H1 (cell line): Measurements from ENCODE around the gene RNF125. TPM values are rescaled to one million over a fixed set of nuclear protein-coding genes. Genes with fewer than 3 reads are reported as not detected.

ENCODE experiments used
- CTCF ChIA-PET: fragments of 300-600 bp; sonication (Branson Sonifier 250); formaldehyde crosslinking; loops from one replicate; lab custom pipeline; 2021; ENCODE audit not compliant: partially characterized antibody; lab: Charles Lee
- POLR2A ChIA-PET: fragments of 300-600 bp; sonication (Branson Sonifier 250); formaldehyde crosslinking; loops from one replicate; lab custom pipeline; 2021; ENCODE audit warnings: inconsistent platforms; ENCODE audit not compliant: partially characterized antibody; lab: Charles Lee
- DNase-seq, 2 experiments: peaks; one replicate each; pipeline versions ENCODE4 v3.0.0 to v3.0.0-alpha.2; 2010 to 2022; ENCODE audit warnings: low spot score in 2 of 2, low read depth in 1 of 2, mixed read lengths in 1 of 2
- FAIRE-seq: peaks from 2 replicates; lab custom pipeline; 2011; peaks lifted over from hg19 to GRCh38; lab: Jason Lieb, UNC
- H2AFZ ChIP-seq: 2 replicates; pipeline ENCODE4 v1.8.1; 2012; ENCODE audit warnings: low read length, inconsistent platforms
- H2AK5ac ChIP-seq: 2 replicates; pipeline ENCODE4 v1.6.1; 2013; ENCODE audit warnings: low read depth, low read length
- H2BK120ac ChIP-seq: replicated peaks from 2 replicates; pipeline ENCODE3; 2013; ENCODE audit warnings: low read depth, low read length, inconsistent platforms
- H2BK12ac ChIP-seq: 2 replicates; pipeline ENCODE4 v1.6.1; 2013; ENCODE audit warnings: low read depth, low read length
- H2BK15ac ChIP-seq: 2 replicates; pipeline ENCODE4 v1.6.1; 2013; ENCODE audit warnings: low read length
- H2BK20ac ChIP-seq: 2 replicates; pipeline ENCODE4 v1.6.1; 2013; ENCODE audit warnings: low read length
- H2BK5ac ChIP-seq: 2 replicates; pipeline ENCODE4 v1.6.1; 2013; ENCODE audit warnings: low read depth, low read length
- H3K14ac ChIP-seq: 2 replicates; pipeline ENCODE4 v1.6.1; 2013; ENCODE audit warnings: inconsistent platforms; ENCODE audit not compliant: insufficient read length
- H3K18ac ChIP-seq: 2 replicates; pipeline ENCODE4 v1.6.1; 2013; ENCODE audit warnings: low read length; ENCODE audit errors: extremely low read depth
- H3K23ac ChIP-seq: 2 replicates; pipeline ENCODE4 v1.6.1; 2013; ENCODE audit warnings: inconsistent platforms; ENCODE audit not compliant: insufficient read length
- H3K23me2 ChIP-seq: 2 replicates; pipeline ENCODE4 v1.6.1; 2013; ENCODE audit warnings: low read depth, low read length
- H3K27ac ChIP-seq: 2 replicates; pipeline ENCODE4 v1.6.1; 2011; ENCODE audit warnings: low read depth, low read length, inconsistent platforms
- H3K27me3 ChIP-seq, 4 experiments: replicated peaks in 1 of 4; 1 replicate in 1 of 4; 2 replicates in 3 of 4; pipeline versions ENCODE4 v1.6.1 to v1.8.1; 2011 to 2013; ENCODE audit warnings: low read length in 3 of 4, mild to moderate bottlenecking in 3 of 4, inconsistent platforms in 2 of 4, mixed read lengths in 2 of 4, moderate library complexity in 1 of 4; ENCODE audit not compliant: control insufficient read depth in 3 of 4, insufficient read depth in 3 of 4; ENCODE audit errors: extremely low read depth in 1 of 4
- H3K36me3 ChIP-seq, 4 experiments: 2 replicates each; pipeline versions ENCODE4 v1.6.1 to v1.8.1; 2011 to 2013; ENCODE audit warnings: mild to moderate bottlenecking in 4 of 4, low read length in 3 of 4, moderate library complexity in 2 of 4, control low read depth in 1 of 4, inconsistent platforms in 1 of 4; ENCODE audit not compliant: insufficient read depth in 4 of 4, control insufficient read depth in 2 of 4
- H3K4ac ChIP-seq: replicated peaks from 2 replicates; pipeline ENCODE3; 2013; ENCODE audit warnings: low read length, low read depth, mixed read lengths, inconsistent platforms; ENCODE audit not compliant: insufficient read length
- H3K4me1 ChIP-seq, 4 experiments: replicated peaks in 1 of 4; 1 replicate in 1 of 4; 2 replicates in 3 of 4; pipeline versions ENCODE4 v1.6.1 to v1.8.1; 2011 to 2013; ENCODE audit warnings: low read length in 3 of 4, inconsistent platforms in 2 of 4, mixed read lengths in 1 of 4; ENCODE audit not compliant: insufficient read depth in 4 of 4, control insufficient read depth in 3 of 4
- H3K4me2 ChIP-seq, 2 experiments: 2 replicates each; pipeline versions ENCODE4 v1.6.1 to v1.8.1; 2011 to 2013; ENCODE audit warnings: low read depth in 2 of 2, low read length in 2 of 2, control low read depth in 1 of 2, inconsistent platforms in 1 of 2, mild to moderate bottlenecking in 1 of 2; ENCODE audit not compliant: insufficient read depth in 1 of 2
- H3K4me3 ChIP-seq, 4 experiments: fragments of 200-600, 300-600 bp in 1 of 4; sonication (generic), shearing (Covaris generic), sonication (Bioruptor Twin) in 1 of 4; 2 replicates each; pipeline versions ENCODE4 v1.5.1 to v1.8.1; 2011 to 2016; ENCODE audit warnings: low read length in 4 of 4, low read depth in 3 of 4, control low read depth in 2 of 4, inconsistent platforms in 2 of 4, mild to moderate bottlenecking in 2 of 4, mixed read lengths in 1 of 4, moderate library complexity in 1 of 4; ENCODE audit not compliant: insufficient read depth in 2 of 4; ENCODE audit errors: extremely low read depth in 1 of 4
- H3K56ac ChIP-seq: replicated peaks from 2 replicates; pipeline ENCODE3; 2013; ENCODE audit warnings: low read depth, mild to moderate bottlenecking, mixed read lengths, low read length, inconsistent platforms; ENCODE audit not compliant: insufficient read length
- H3K79me1 ChIP-seq: 2 replicates; pipeline ENCODE4 v1.6.1; 2013; ENCODE audit warnings: low read depth, low read length, control low read depth
- H3K79me2 ChIP-seq, 2 experiments: 2 replicates each; pipeline versions ENCODE4 v1.6.1 to v1.8.1; 2012 to 2013; ENCODE audit warnings: low read length in 2 of 2, mild to moderate bottlenecking in 2 of 2, inconsistent platforms in 1 of 2; ENCODE audit not compliant: insufficient read depth in 2 of 2, control insufficient read depth in 1 of 2
- H3K9ac ChIP-seq, 4 experiments: replicated peaks in 1 of 4; 1 replicate in 1 of 4; 2 replicates in 3 of 4; pipeline versions ENCODE4 v1.6.1 to v1.8.1; 2011 to 2013; ENCODE audit warnings: low read depth in 3 of 4, low read length in 3 of 4, control low read depth in 2 of 4, mild to moderate bottlenecking in 2 of 4, moderate library complexity in 2 of 4, inconsistent platforms in 1 of 4; ENCODE audit errors: extremely low read depth in 1 of 4
- H3K9me3 ChIP-seq, 2 experiments: 2 replicates each; pipeline versions ENCODE4 v1.6.1 to v1.8.1; 2012 to 2013; ENCODE audit warnings: mild to moderate bottlenecking in 2 of 2, moderate library complexity in 2 of 2, control low read depth in 1 of 2, inconsistent platforms in 1 of 2, low read depth in 1 of 2, low read length in 1 of 2, mixed read lengths in 1 of 2; ENCODE audit not compliant: insufficient read depth in 2 of 2
- H4K20me1 ChIP-seq, 2 experiments: replicated peaks in 1 of 2; 2 replicates each; pipeline versions ENCODE3 to v1.8.1; 2011 to 2013; ENCODE audit warnings: inconsistent platforms in 2 of 2, low read length in 2 of 2, mild to moderate bottlenecking in 1 of 2; ENCODE audit not compliant: insufficient read depth in 2 of 2, control insufficient read depth in 1 of 2
- H4K5ac ChIP-seq: 2 replicates; pipeline ENCODE4 v1.6.1; 2013; ENCODE audit warnings: low read length, low read depth, mixed read lengths, inconsistent platforms; ENCODE audit not compliant: insufficient read length
- H4K8ac ChIP-seq: 2 replicates; pipeline ENCODE4 v1.8.0; 2013; ENCODE audit warnings: mild to moderate bottlenecking, moderate library complexity, low read length, inconsistent platforms; ENCODE audit not compliant: insufficient read depth; ENCODE audit errors: extremely low read depth
- H4K91ac ChIP-seq: replicated peaks from 2 replicates; pipeline ENCODE3; 2013; ENCODE audit warnings: low read length, mixed read lengths, inconsistent platforms; ENCODE audit not compliant: insufficient read length
- CEBPB ChIP-seq: IDR thresholded peaks from 2 replicates; pipeline ENCODE4 v1.6.1; 2012; ENCODE audit warnings: low read depth, low read length
- CTBP2 ChIP-seq: IDR thresholded peaks from 2 replicates; pipeline ENCODE4 v1.7.0; 2011; ENCODE audit warnings: borderline replicate concordance, mild to moderate bottlenecking, moderate library complexity, mixed read lengths, low read length; ENCODE audit not compliant: insufficient read depth, insufficient read length
- EP300 ChIP-seq, 2 experiments: IDR thresholded peaks; 1 replicate in 1 of 2; 2 replicates in 1 of 2; pipeline ENCODE4 v1.6.1; 2011 to 2012; ENCODE audit warnings: low read depth in 2 of 2, low read length in 2 of 2, mild to moderate bottlenecking in 2 of 2, borderline replicate concordance in 1 of 2, inconsistent platforms in 1 of 2, moderate library complexity in 1 of 2
- FOSL1 ChIP-seq: IDR thresholded peaks from 2 replicates; pipeline ENCODE4 v1.6.1; 2011; ENCODE audit warnings: mild to moderate bottlenecking, low read depth, low read length, moderate library complexity; ENCODE audit not compliant: insufficient read depth
- GABPA ChIP-seq: IDR thresholded peaks from 2 replicates; pipeline ENCODE4 v1.6.1; 2011; ENCODE audit warnings: mild to moderate bottlenecking, low read length, moderate library complexity, borderline replicate concordance; ENCODE audit not compliant: insufficient read depth
- NANOG ChIP-seq: IDR thresholded peaks from 2 replicates; pipeline ENCODE4 v1.6.1; 2011; ENCODE audit warnings: low read length, low read depth, mild to moderate bottlenecking, inconsistent platforms; ENCODE audit not compliant: insufficient read depth, poor library complexity, severe bottlenecking
- PHF8 ChIP-seq: fragments of 200-600 bp; sonication (generic); conservative IDR thresholded peaks from 2 replicates; pipeline ENCODE4 v1.7.1; 2012; ENCODE audit warnings: low read depth, mild to moderate bottlenecking, inconsistent platforms, low read length, moderate library complexity
- POLR2AphosphoS5 ChIP-seq: IDR thresholded peaks from 2 replicates; pipeline ENCODE4 v1.6.1; 2011; ENCODE audit warnings: low read depth, low read length
- RXRA ChIP-seq: IDR thresholded peaks from 2 replicates; pipeline ENCODE4 v1.6.1; 2011; ENCODE audit warnings: low read depth, mild to moderate bottlenecking, low read length, moderate library complexity; ENCODE audit not compliant: insufficient read depth
- SAP30 ChIP-seq: fragments of 300-600 bp; sonication (generic); IDR thresholded peaks from 2 replicates; pipeline ENCODE4 v1.7.1; 2012; ENCODE audit warnings: low read length, moderate library complexity, mild to moderate bottlenecking, inconsistent platforms; ENCODE audit not compliant: insufficient read depth, insufficient replicate concordance
- SP2 ChIP-seq: IDR thresholded peaks from 2 replicates; pipeline ENCODE4 v1.6.1; 2012; ENCODE audit warnings: mild to moderate bottlenecking, low read length, inconsistent platforms
- TAF1 ChIP-seq: IDR thresholded peaks from 2 replicates; pipeline ENCODE4 v1.6.1; 2011; ENCODE audit warnings: mild to moderate bottlenecking, low read depth, low read length
- TAF7 ChIP-seq: optimal IDR thresholded peaks from 2 replicates; pipeline ENCODE3; 2011; ENCODE audit warnings: low read depth, mild to moderate bottlenecking, inconsistent platforms, low read length, moderate library complexity, borderline replicate concordance
- WGBS, 2 experiments: shearing (Covaris generic) in 1 of 2; methylation state at CpG; one replicate each; pipeline versions ENCODE4 v1.1.6 to v1.1.7; 2013 to 2015; ENCODE audit warnings: low lambda C conversion rate in 2 of 2, mixed read lengths in 2 of 2, inconsistent platforms in 1 of 2, low coverage in 1 of 2, missing lambda C conversion rate in 1 of 2; ENCODE audit not compliant: insufficient replicate concordance in 2 of 2, insufficient coverage in 1 of 2, insufficient read length in 1 of 2; ENCODE audit errors: extremely low coverage in 1 of 2, missing lambda C conversion rate in 1 of 2; 5-methylcytosine and 5-hydroxymethylcytosine counted together
- polyA plus RNA-seq, 7 experiments: library from polyadenylated mRNA; depleted of rRNA in 3 of 7; stranded (reverse) in 5 of 7; unstranded in 2 of 7; fragments of >200 nt in 5 of 7; fragments of 200-250 nt in 2 of 7; gene quantifications; 1 replicate in 5 of 7; 2 replicates in 1 of 7; 4 replicates in 1 of 7; pipeline versions ENCODE4 v1.2.1 to v1.2.3, GENCODE V29; 2011 to 2013; ENCODE audit warnings: missing spikeins in 2 of 7, mixed read lengths in 2 of 7
- total RNA-seq: library from RNA; stranded (reverse); fragmentation: NEBNext Ultra II Directional; extraction: Animal tissue kit (Norgen Biotek cat#: 25700); gene quantifications from 2 replicates; pipeline ENCODE4 v1.2.1, GENCODE V29; 2021
- TF ChIP-seq, protein P1 (sequence below): IDR thresholded peaks from 2 replicates; pipeline ENCODE4 v1.6.1; 2012; ENCODE audit warnings: inconsistent platforms

Gene RNF125
- total and polyA plus RNA-seq, 2 of the 8 experiments (the other 6 are each of a cell fraction or from before 2014, with no cell fraction given) = 14.3 to 15.2 TPM

DNA sequence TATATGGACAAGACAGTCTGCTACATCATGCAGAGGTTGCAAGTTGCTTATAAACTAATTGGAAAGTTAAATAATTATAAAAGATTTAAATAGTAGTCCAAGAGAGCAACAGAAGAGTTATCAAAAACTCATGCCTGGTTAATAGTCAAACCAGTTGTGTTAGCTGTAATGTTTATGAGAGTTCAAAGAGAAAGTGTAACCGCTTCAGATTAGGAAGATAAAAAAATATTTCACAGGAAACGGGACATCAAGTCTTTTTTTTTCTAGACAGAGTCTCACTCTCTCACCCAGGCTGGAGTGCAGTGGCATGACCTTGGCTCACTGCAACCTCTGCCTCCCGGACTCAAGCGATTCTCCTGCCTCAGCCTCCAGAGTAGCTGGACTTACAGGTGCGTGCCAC, 34.6 kb upstream of the RNF125 start:
- Histone ChIP-seq H2BK12ac (no peak overlapping the region), H4K5ac (no peak overlapping the region), H3K23me2 (no peaks in the 10 kb centered on the region), H2BK120ac (no peak overlapping the region), H3K4me3 (no peak overlapping the region), H3K4ac (no peak overlapping the region), H3K79me1 (no peaks in the 10 kb centered on the region), H2AFZ (no peak overlapping the region), H3K4me1 (no peaks in the 10 kb centered on the region), H3K27me3 (no peaks in the 10 kb centered on the region), H2BK20ac (no peak overlapping the region), H3K9ac (no peak overlapping the region), H4K20me1 (no peaks in the 10 kb centered on the region), H3K23ac (no peak overlapping the region), H3K14ac (no peak overlapping the region), H3K27ac (no peak overlapping the region), H4K8ac (no peak overlapping the region), H2BK5ac (no peak overlapping the region), H3K4me2 (no peak overlapping the region), H3K9me3 (no peaks in the 10 kb centered on the region), H2BK15ac (no peak overlapping the region), H2AK5ac (no peak overlapping the region), H3K36me3 (no peaks in the 10 kb centered on the region), H3K18ac (no peak overlapping the region), H3K79me2 (no peaks in the 10 kb centered on the region), H4K91ac (no peak overlapping the region), H3K56ac (no peak overlapping the region)
- POLR2A ChIA-PET = no interaction called here
- FAIRE-seq (no peak), DNase-seq (no peak)
- CTCF ChIA-PET = no interaction called here
- 96% methylated on average over 5 of the region's 5 CpGs; no CpG with 5 or more reads in 1 of the 2 experiments for WGBS, 2 experiments
- TF ChIP-seq TAF1 (no peak), PHF8 (no peak), RXRA (no peak), TAF7 (no peak), SP2 (no peak), POLR2AphosphoS5 (no peak), EP300 (IDR thresholded peaks at IDR 0.05; ENCODE audit: borderline replicate concordance in 1 of 2, low read depth in 2 of 2, low read length in 2 of 2) (no peak), CTBP2 (no peak), SAP30 (no peak), FOSL1 (no peak), GABPA (no peak), NANOG (no peak), CEBPB (no peak)
- TF ChIP-seq, protein P1, sequence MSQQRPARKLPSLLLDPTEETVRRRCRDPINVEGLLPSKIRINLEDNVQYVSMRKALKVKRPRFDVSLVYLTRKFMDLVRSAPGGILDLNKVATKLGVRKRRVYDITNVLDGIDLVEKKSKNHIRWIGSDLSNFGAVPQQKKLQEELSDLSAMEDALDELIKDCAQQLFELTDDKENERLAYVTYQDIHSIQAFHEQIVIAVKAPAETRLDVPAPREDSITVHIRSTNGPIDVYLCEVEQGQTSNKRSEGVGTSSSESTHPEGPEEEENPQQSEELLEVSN = no peak
